Prostate gland (tissue), 2 donors: ENCODE data around the gene CCDC127.
"Not testable (repeated sequence)": the region's sequence is repeated elsewhere in the genome, so short reads cannot be mapped to it uniquely, and the experiment has no call there.

Experiments used
- POLR2A ChIP-seq: fragments of 450-650 bp; IDR thresholded peaks from one replicate; pipeline ENCODE4 v1.6.1; 2016; ENCODE audit warnings: antibody characterized with exemption, mild to moderate bottlenecking
- POLR2AphosphoS5 ChIP-seq: sonication (generic); formaldehyde crosslinking; IDR thresholded peaks from one replicate; pipeline ENCODE4 v1.6.1; 2017; ENCODE audit warnings: antibody characterized with exemption
- TF ChIP-seq, protein P1 (sequence below), 4 experiments: fragments of 200-600 bp in 2 of 4; fragments of 450-650 bp in 2 of 4; sonication (generic) in 2 of 4; IDR thresholded peaks; 1 replicate in 3 of 4; 2 replicates in 1 of 4; pipeline ENCODE4 v1.5.1; 2016 to 2019; ENCODE audit warnings: antibody characterized with exemption in 4 of 4, mild to moderate bottlenecking in 2 of 4, moderate library complexity in 2 of 4

DNA sequence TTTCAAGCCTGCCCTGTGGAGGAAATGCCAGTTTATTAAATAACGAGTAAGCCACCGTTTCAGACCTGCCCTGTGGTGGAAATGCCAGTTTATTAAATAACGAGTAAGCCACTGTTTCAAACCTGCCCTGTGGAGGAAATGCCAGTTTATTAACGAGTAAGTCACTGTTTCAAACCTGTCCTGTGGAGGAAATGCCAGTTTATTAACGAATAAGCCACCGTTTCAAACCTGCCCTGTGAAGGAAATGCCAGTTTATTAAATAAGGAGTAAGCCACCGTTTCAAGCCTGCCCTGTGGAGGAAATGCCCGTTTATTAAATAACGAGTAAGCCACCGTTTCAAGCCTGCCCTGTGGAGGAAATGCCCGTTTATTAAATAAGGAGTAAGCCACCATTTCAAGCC is 34.0 kb upstream of the CCDC127 start:
- TF ChIP-seq, protein P1, sequence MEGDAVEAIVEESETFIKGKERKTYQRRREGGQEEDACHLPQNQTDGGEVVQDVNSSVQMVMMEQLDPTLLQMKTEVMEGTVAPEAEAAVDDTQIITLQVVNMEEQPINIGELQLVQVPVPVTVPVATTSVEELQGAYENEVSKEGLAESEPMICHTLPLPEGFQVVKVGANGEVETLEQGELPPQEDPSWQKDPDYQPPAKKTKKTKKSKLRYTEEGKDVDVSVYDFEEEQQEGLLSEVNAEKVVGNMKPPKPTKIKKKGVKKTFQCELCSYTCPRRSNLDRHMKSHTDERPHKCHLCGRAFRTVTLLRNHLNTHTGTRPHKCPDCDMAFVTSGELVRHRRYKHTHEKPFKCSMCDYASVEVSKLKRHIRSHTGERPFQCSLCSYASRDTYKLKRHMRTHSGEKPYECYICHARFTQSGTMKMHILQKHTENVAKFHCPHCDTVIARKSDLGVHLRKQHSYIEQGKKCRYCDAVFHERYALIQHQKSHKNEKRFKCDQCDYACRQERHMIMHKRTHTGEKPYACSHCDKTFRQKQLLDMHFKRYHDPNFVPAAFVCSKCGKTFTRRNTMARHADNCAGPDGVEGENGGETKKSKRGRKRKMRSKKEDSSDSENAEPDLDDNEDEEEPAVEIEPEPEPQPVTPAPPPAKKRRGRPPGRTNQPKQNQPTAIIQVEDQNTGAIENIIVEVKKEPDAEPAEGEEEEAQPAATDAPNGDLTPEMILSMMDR (IDR thresholded peaks at IDR 0.05), result not testable (repeated sequence)
- not testable (repeated sequence) for TF ChIP-seq POLR2A, POLR2AphosphoS5
